AML-193 (cell line): ENCODE data around the gene OBSCN.
"Not testable (repeated sequence)": the region's sequence is repeated elsewhere in the genome, so short reads cannot be mapped to it uniquely, and the experiment has no call there.

Experiments used
- DNase-seq, 2 experiments: peaks; one replicate each; lab custom pipeline; 2025; lab: John Stamatoyannopoulos, UW

OBSCN gene

DNA sequence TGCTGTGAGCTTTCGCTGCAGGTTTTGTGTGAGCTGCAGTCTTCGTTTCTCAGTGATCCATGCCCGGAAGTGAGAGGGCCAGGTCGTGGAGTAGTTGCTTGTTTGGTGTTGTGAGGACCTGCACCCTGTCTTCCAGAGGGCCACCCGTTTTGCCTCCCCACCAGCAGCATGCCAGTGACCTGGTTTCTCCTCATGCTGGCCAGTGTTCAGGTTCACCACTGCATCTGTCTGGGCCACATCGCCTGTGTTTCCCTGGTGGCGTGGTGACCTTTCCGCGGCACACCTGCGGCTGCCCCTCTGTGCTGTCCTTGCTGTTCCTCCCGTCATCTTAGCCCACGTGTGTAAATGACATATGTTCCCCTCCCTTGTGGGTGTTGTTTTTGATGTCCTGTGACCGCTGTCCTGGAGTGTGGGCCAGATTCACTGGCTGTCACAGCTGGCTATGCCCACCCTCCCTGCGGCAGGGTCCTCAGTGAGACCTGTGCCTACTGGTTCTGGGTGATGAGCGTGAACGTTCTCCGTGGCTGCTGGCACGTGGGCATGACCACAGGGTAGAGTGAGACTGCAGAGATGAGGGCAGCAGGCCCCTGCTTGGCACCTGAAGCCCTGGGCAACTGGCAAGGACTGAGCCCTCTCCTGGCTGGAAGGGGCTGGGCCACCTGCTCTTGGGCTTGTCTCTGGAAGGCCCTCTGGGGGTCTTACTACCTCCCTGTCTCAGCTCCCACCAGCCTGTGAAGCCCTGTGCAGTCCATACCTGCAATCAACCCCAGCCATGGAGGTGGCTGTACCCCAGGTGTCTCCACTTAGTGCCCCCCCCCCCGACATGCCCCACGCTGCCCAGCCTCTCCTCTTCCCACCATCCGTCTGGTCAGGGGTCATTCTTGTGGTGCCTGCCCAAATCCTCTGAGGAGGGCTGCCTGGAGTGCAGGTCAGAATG is 35.0 kb upstream of the OBSCN start:
- no peak for DNase-seq

- DNase-seq, result not testable (repeated sequence)
These were observed 34.0 kb upstream of the OBSCN start for GRCh38 chr1:228173528-228174481.

DNA sequence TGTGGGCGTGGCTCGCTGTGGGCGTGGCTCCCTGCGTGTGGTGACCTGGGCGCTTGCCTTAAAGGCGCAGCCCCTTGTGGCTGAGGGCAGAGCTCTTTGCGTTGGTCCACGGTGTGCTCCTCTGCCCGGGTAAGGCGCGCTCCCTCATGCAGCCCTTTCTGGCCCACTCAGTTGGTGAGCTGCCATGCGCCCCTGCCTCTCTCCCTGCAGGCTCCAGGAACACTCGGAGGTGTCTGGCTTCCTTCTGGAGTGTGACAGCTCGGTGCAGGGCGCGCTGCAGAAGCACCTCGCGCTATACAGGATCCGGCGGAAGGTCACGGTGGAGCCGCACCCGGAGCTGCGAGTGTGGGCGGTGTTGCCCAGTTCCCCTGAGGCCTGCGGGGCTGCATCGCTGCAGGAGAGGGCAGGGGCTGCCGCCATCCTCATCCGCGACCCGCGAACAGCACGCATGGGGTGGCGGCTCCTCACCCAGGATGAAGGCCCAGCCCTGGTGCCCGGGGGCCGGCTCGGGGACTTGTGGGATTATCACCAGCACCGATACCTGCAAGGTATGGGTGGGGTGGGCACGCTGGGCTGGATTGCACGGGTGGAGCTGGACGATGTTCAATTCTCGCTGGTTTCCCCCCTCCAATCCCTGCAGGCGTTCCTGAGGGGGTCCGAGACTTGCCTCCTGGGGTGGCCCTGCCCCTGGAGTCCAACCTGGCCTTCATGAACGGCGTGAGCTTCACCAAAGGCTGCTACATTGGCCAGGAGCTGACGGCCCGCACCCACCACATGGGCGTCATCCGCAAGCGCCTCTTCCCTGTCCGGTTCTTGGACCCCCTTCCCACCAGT is 33.1 kb upstream of the OBSCN start:
- DNase-seq, result no peak

- DNase-seq, result no peak
These were observed 32.4 kb upstream of the OBSCN start for GRCh38 chr1:228175316-228176023.

GRCh38 chr1:228176024-228176395 is 31.8 kb upstream of the OBSCN start:
- DNase-seq, result no peak

GRCh38 chr1:228176461-228177182 is 31.2 kb upstream of the OBSCN start:
- DNase-seq, result no peak

GRCh38 chr1:228177183-228177475 is 30.7 kb upstream of the OBSCN start:
- DNase-seq, result no peak

GRCh38 chr1:228177721-228178710 is 29.8 kb upstream of the OBSCN start:
- no peak for DNase-seq

GRCh38 chr1:228178737-228179684 is 28.8 kb upstream of the OBSCN start:
- no peak for DNase-seq

GRCh38 chr1:228180271-228180958 is 27.4 kb upstream of the OBSCN start:
- DNase-seq, result peak; percentile 8 to 11

DNA sequence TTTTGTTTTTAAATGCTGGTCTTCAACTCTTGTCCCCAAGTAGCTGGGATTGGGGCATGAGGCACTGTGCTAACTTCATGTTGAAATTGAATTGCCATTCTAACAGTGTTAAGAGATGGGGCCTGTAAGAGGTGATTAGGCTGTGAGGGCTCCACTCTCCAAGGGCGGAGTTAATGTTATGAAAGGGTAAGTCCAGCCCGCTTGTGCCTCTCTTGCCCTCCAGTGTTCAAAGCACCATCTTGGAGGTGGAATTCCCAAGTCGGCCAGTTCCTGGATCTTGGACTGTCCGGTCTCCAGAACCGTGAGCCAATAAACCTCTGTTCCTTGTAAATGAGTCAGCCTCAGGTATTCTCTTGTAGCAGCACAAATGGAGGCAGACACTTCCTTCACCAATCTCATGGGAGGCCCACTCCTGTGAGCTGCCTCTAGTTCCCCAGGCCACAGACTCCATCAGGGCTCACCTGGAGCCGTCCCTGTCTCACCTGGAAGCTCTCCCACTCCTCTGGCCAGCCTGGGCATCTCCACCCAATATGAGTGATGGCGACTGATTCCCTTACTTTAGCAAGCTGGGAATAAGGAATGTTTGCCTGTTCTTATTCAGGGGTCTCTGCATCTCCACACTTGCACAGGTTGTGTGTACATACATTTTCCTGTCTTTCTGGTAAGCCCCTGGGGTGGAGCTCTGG is 26.7 kb upstream of the OBSCN start:
- DNase-seq, result no peak

DNA sequence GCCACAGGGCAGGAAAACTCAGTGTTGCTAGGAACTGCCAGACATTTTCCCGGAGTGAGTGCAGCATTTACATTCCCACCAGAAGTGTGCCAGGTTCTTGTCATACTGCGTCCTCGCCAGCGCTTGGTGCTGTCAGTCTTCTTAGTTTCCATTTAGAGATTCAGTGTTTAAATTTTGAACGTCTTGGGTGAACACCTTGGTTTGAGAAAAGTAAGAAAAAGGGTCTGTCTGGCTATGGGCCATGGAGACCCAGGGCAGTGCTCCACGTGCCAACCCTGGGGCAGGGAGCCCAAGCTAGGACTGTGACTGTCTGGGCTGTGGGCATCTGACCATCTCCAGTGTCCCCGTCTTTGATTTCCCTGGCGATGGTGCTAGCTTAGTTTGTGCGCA is 26.2 kb upstream of the OBSCN start:
- no peak for DNase-seq

DNA sequence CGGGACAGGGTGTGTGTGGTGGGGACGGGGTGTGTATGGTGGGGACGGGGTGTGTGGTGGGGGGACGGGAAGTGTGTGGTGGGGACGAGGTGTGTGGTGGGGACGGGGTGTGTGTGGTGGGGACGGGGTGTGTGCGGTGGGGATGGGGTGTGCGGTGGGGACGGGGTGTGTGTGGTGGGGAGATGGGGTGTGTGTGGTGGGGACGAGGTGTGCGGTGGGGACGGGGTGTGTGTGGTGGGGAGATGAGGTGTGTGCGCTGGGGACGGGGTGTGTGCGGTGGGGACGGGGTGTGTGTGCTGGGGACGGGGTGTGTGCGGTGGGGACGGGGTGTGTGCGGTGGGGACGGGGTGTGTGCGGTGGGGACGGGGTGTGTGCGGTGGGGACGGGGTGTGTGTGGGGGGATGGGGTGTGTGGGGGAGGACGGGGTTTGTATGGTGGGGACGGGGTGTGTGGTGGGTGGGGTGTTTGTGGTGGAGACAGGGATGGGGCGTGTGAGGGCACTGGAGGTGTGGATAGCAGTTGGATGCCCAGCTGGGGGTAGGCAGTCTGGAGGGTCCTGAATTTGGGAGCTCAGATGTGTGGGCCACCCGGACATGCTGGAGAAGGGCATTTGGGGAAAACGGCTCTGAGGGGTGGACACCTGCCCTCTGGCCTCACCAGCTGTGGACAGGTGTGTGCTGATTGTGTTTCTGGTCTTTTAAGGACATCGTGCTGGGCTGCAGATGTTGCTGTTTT is 25.4 kb upstream of the OBSCN start:
- no peak for DNase-seq

DNA sequence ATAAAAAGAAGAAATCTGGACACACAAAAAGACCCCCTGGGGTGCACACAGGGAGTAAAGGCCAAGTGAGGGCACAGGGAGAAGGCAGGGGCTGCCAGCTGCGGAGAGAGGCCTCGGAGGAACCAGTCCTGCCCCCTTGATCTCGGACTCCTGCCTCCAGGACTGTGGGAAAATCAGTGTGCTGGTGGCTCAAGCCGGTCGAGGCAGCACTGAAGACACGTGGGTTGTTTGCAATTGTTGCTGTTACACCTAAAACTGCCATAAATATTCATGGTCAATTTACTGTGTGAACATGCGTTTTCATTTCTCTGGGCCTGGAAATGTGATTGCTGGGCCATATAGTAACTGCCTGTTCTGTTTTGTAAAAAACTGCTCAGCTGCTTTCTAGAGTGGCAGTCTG is 23.7 kb upstream of the OBSCN start:
- no peak for DNase-seq

DNA sequence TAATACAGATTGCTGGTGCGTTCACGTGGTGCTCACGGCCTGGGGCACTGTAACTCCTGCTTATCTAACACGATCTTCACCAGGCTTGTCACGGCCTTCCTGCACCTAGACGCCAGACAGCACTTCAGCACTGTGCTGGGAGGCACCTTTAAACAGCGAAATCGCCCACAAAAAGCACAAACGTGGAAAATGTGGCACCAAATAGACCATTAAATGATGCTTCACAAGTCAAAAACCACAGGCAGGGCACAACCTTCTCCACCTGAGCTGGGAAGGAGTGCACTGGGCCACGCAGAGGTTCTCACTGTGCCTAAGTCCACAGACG is 22.2 kb upstream of the OBSCN start:
- no peak for DNase-seq

GRCh38 chr1:228188249-228188648 is 19.6 kb upstream of the OBSCN start:
- not testable (repeated sequence) for DNase-seq

- DNase-seq, result no peak
These were observed 17.7 kb upstream of the OBSCN start for GRCh38 chr1:228190182-228190581.
